ENCODE results near the gene ME3. TPM values are rescaled to one million over a fixed set of nuclear protein-coding genes. Genes with fewer than 3 reads are reported as not detected.

Gene ME3
- polyA plus RNA-seq, 4 donors, result 5.1 to 21.4 (median 7.3) TPM

- Histone ChIP-seq H3K9me3 (ENCODE audit: control insufficient read depth in 2 of 2, insufficient read depth in 1 of 2, low read depth in 1 of 2, low read length in 1 of 2) (no peaks in the 10 kb centered on the region), H3K4me3 (ENCODE audit: low read depth in 1 of 3, low read length in 3 of 3) (no peak overlapping the region), H3K27ac (ENCODE audit: low read depth in 1 of 3, low read length in 2 of 3) (peak overlapping the region in 1 of 3 donors; percentile 37), H3K4me1 (ENCODE audit: control insufficient read depth in 3 of 3, insufficient read depth in 2 of 3, low read depth in 1 of 3, low read length in 2 of 3) (no peaks in the 10 kb centered on the region), H3K36me3 (ENCODE audit: control insufficient read depth in 3 of 3, insufficient read depth in 2 of 3, low read depth in 1 of 3, low read length in 3 of 3) (peaks cover 0 to 19% (median 0%) of the 10 kb centered on the region in 3 donors), H3K27me3 (ENCODE audit: control insufficient read depth in 3 of 3, insufficient read depth in 3 of 3, low read length in 3 of 3) (no peaks in the 10 kb centered on the region)
- DNase-seq (no peak), FAIRE-seq (no peak)
- WGBS, 3 donors, result 77 to 84% (median 78%) methylated on average over 5 of the region's 5 CpGs
These were observed 214.0 kb downstream of the ME3 start for GRCh38 chr11:86458294-86459001.

- H3K27ac ChIP-seq (ENCODE audit: low read depth in 1 of 3, low read length in 2 of 3), result peak overlapping the region in 1 of 3 donors; percentile 10
- no peak overlapping the region for H3K4me3 ChIP-seq (ENCODE audit: low read depth in 1 of 3, low read length in 3 of 3)
- DNase-seq (peak; percentile 78 to 84), FAIRE-seq (no peak)
- H3K4me1 ChIP-seq (ENCODE audit: control insufficient read depth in 3 of 3, insufficient read depth in 2 of 3, low read depth in 1 of 3, low read length in 2 of 3), result no peaks in the 10 kb centered on the region
- no peaks in the 10 kb centered on the region for H3K9me3 ChIP-seq (ENCODE audit: control insufficient read depth in 2 of 2, insufficient read depth in 1 of 2, low read depth in 1 of 2, low read length in 1 of 2)
- peaks cover 0 to 10% (median 0%) of the 10 kb centered on the region in 3 donors for H3K36me3 ChIP-seq (ENCODE audit: control insufficient read depth in 3 of 3, insufficient read depth in 2 of 3, low read depth in 1 of 3, low read length in 3 of 3)
- WGBS, 3 donors, result 15 to 21% (median 17%) methylated on average over 9 of the region's 9 CpGs
- no peaks in the 10 kb centered on the region for H3K27me3 ChIP-seq (ENCODE audit: control insufficient read depth in 3 of 3, insufficient read depth in 3 of 3, low read length in 3 of 3)
These were observed 216.1 kb downstream of the ME3 start for GRCh38 chr11:86456075-86456939.

GRCh38 chr11:86453290-86454030, 219.0 kb downstream of the ME3 start:
- no peak for DNase-seq
- Histone ChIP-seq H3K27me3 (ENCODE audit: control insufficient read depth in 3 of 3, insufficient read depth in 3 of 3, low read length in 3 of 3) (no peaks in the 10 kb centered on the region), H3K4me1 (ENCODE audit: control insufficient read depth in 3 of 3, insufficient read depth in 2 of 3, low read depth in 1 of 3, low read length in 2 of 3) (no peaks in the 10 kb centered on the region), H3K4me3 (ENCODE audit: low read depth in 1 of 3, low read length in 3 of 3) (no peak overlapping the region), H3K9me3 (ENCODE audit: control insufficient read depth in 2 of 2, insufficient read depth in 1 of 2, low read depth in 1 of 2, low read length in 1 of 2) (no peaks in the 10 kb centered on the region), H3K27ac (ENCODE audit: low read depth in 1 of 3, low read length in 2 of 3) (no peak overlapping the region), H3K36me3 (ENCODE audit: control insufficient read depth in 3 of 3, insufficient read depth in 2 of 3, low read depth in 1 of 3, low read length in 3 of 3) (no peaks in the 10 kb centered on the region)
- FAIRE-seq, result no peak
- WGBS, 3 donors, result 77 to 93% (median 81%) methylated on average over 2 of the region's 2 CpGs

GRCh38 chr11:86449993-86450629, 222.3 kb downstream of the ME3 start:
- DNase-seq, result no peak
- no peak for FAIRE-seq
- Histone ChIP-seq H3K9me3 (ENCODE audit: control insufficient read depth in 2 of 2, insufficient read depth in 1 of 2, low read depth in 1 of 2, low read length in 1 of 2) (no peaks in the 10 kb centered on the region), H3K27me3 (ENCODE audit: control insufficient read depth in 3 of 3, insufficient read depth in 3 of 3, low read length in 3 of 3) (no peaks in the 10 kb centered on the region), H3K4me3 (ENCODE audit: low read depth in 1 of 3, low read length in 3 of 3) (no peak overlapping the region), H3K27ac (ENCODE audit: low read depth in 1 of 3, low read length in 2 of 3) (no peak overlapping the region), H3K4me1 (ENCODE audit: control insufficient read depth in 3 of 3, insufficient read depth in 2 of 3, low read depth in 1 of 3, low read length in 2 of 3) (no peaks in the 10 kb centered on the region), H3K36me3 (ENCODE audit: control insufficient read depth in 3 of 3, insufficient read depth in 2 of 3, low read depth in 1 of 3, low read length in 3 of 3) (peaks cover 0 to 19% (median 0%) of the 10 kb centered on the region in 3 donors)
- 86 to 96% (median 95%) methylated on average over 5 of the region's 5 CpGs for WGBS, 3 donors

GRCh38 chr11:86447763-86448480, 224.5 kb downstream of the ME3 start:
- no peak overlapping the region for H3K27ac ChIP-seq (ENCODE audit: low read depth in 1 of 3, low read length in 2 of 3)
- WGBS, 3 donors, result 77 to 91% (median 78%) methylated on average over 3 of the region's 3 CpGs
- H3K4me3 ChIP-seq (ENCODE audit: low read depth in 1 of 3, low read length in 3 of 3), result no peak overlapping the region
- no peaks in the 10 kb centered on the region for H3K4me1 ChIP-seq (ENCODE audit: control insufficient read depth in 3 of 3, insufficient read depth in 2 of 3, low read depth in 1 of 3, low read length in 2 of 3)
- FAIRE-seq (no peak), DNase-seq (no peak)
- no peaks in the 10 kb centered on the region for H3K9me3 ChIP-seq (ENCODE audit: control insufficient read depth in 2 of 2, insufficient read depth in 1 of 2, low read depth in 1 of 2, low read length in 1 of 2)
- H3K36me3 ChIP-seq (ENCODE audit: control insufficient read depth in 3 of 3, insufficient read depth in 2 of 3, low read depth in 1 of 3, low read length in 3 of 3), result peaks cover 0 to 24% (median 0%) of the 10 kb centered on the region in 3 donors
- no peaks in the 10 kb centered on the region for H3K27me3 ChIP-seq (ENCODE audit: control insufficient read depth in 3 of 3, insufficient read depth in 3 of 3, low read length in 3 of 3)

- Histone ChIP-seq H3K4me3 (ENCODE audit: low read depth in 1 of 3, low read length in 3 of 3) (no peak overlapping the region), H3K27me3 (ENCODE audit: control insufficient read depth in 3 of 3, insufficient read depth in 3 of 3, low read length in 3 of 3) (no peaks in the 10 kb centered on the region), H3K27ac (ENCODE audit: low read depth in 1 of 3, low read length in 2 of 3) (no peak overlapping the region), H3K9me3 (ENCODE audit: control insufficient read depth in 2 of 2, insufficient read depth in 1 of 2, low read depth in 1 of 2, low read length in 1 of 2) (no peaks in the 10 kb centered on the region), H3K36me3 (ENCODE audit: control insufficient read depth in 3 of 3, insufficient read depth in 2 of 3, low read depth in 1 of 3, low read length in 3 of 3) (peaks cover 0 to 31% (median 0%) of the 10 kb centered on the region in 3 donors), H3K4me1 (ENCODE audit: control insufficient read depth in 3 of 3, insufficient read depth in 2 of 3, low read depth in 1 of 3, low read length in 2 of 3) (no peaks in the 10 kb centered on the region)
- no peak for FAIRE-seq
- no peak for DNase-seq
- WGBS, 3 donors, result 95 to 96% (median 96%) methylated on average over 12 of the region's 12 CpGs
These were observed 225.5 kb downstream of the ME3 start for GRCh38 chr11:86446924-86447285.

GRCh38 chr11:86446163-86446923, 226.1 kb downstream of the ME3 start:
- DNase-seq (no peak), FAIRE-seq (no peak)
- WGBS, 3 donors, result 92 to 94% (median 93%) methylated on average over 8 of the region's 8 CpGs
- Histone ChIP-seq H3K36me3 (ENCODE audit: control insufficient read depth in 3 of 3, insufficient read depth in 2 of 3, low read depth in 1 of 3, low read length in 3 of 3) (peaks cover 0 to 31% (median 0%) of the 10 kb centered on the region in 3 donors), H3K27ac (ENCODE audit: low read depth in 1 of 3, low read length in 2 of 3) (no peak overlapping the region), H3K27me3 (ENCODE audit: control insufficient read depth in 3 of 3, insufficient read depth in 3 of 3, low read length in 3 of 3) (no peaks in the 10 kb centered on the region), H3K4me3 (ENCODE audit: low read depth in 1 of 3, low read length in 3 of 3) (no peak overlapping the region), H3K9me3 (ENCODE audit: control insufficient read depth in 2 of 2, insufficient read depth in 1 of 2, low read depth in 1 of 2, low read length in 1 of 2) (no peaks in the 10 kb centered on the region), H3K4me1 (ENCODE audit: control insufficient read depth in 3 of 3, insufficient read depth in 2 of 3, low read depth in 1 of 3, low read length in 2 of 3) (no peaks in the 10 kb centered on the region)
